GM12891 (cell line): ENCODE measurements around the gene UGT1A6.

Source experiments
- POLR2A ChIP-seq: IDR thresholded peaks from 2 replicates; pipeline ENCODE4 v1.6.1; 2011; ENCODE audit warnings: low read depth, low read length, control low read depth
- POLR2AphosphoS5 ChIP-seq: IDR thresholded peaks from 2 replicates; pipeline ENCODE4 v1.6.1; 2011; ENCODE audit warnings: low read depth, low read length, control low read depth
- POU2F2 ChIP-seq: IDR thresholded peaks from 2 replicates; pipeline ENCODE4 v1.6.1; 2011; ENCODE audit warnings: low read depth, mild to moderate bottlenecking, control low read depth, low read length, moderate library complexity
- SPI1 ChIP-seq: IDR thresholded peaks from 2 replicates; pipeline ENCODE4 v1.6.1; 2011; ENCODE audit warnings: low read depth, low read length, control low read depth
- TAF1 ChIP-seq: IDR thresholded peaks from 2 replicates; pipeline ENCODE4 v1.6.1; 2011; ENCODE audit warnings: low read depth, low read length, control low read depth

GRCh38 chr2:233707940-233708644 lies 15.4 kb downstream of the UGT1A6 start:
- TF ChIP-seq POLR2A: no peak
- TF ChIP-seq POU2F2: no peak
- no peak for TF ChIP-seq POLR2AphosphoS5
- TF ChIP-seq TAF1: no peak
- TF ChIP-seq SPI1: no peak
